Stomach smooth muscle (tissue), 2 donors: ENCODE data around the gene IGF2R.
"Not testable (repeated sequence)": the region's sequence is repeated elsewhere in the genome, so short reads cannot be mapped to it uniquely, and the experiment has no call there.

Experiments used
- H3K27ac ChIP-seq: one replicate; pipeline ENCODE4 v1.7.0; 2013; ENCODE audit warnings: mild to moderate bottlenecking, low read length, inconsistent platforms
- H3K27me3 ChIP-seq, 2 donors: one replicate each; pipeline ENCODE4 v1.7.0; 2013; ENCODE audit warnings: low read length in 2 of 2; ENCODE audit not compliant: insufficient read depth in 2 of 2, control insufficient read depth in 1 of 2
- H3K36me3 ChIP-seq, 2 donors: one replicate each; pipeline ENCODE4 v1.7.0; 2013; ENCODE audit warnings: low read length in 2 of 2; ENCODE audit not compliant: control insufficient read depth in 2 of 2, insufficient read depth in 2 of 2
- H3K4me1 ChIP-seq: one replicate; pipeline ENCODE4 v1.7.0; 2013; ENCODE audit warnings: low read length; ENCODE audit not compliant: control insufficient read depth, insufficient read depth
- H3K4me3 ChIP-seq, 2 donors: one replicate each; pipeline ENCODE4 v1.7.0; 2013; ENCODE audit warnings: low read length in 2 of 2
- H3K9ac ChIP-seq, 2 donors: one replicate each; pipeline ENCODE4 v1.7.0; 2013; ENCODE audit warnings: low read length in 2 of 2, mild to moderate bottlenecking in 1 of 2
- H3K9me3 ChIP-seq, 2 donors: one replicate each; pipeline ENCODE4 v1.7.0; 2013; ENCODE audit warnings: low read length in 2 of 2; ENCODE audit not compliant: control insufficient read depth in 2 of 2
- donor health status: healthy.
- donor health status: Pancreatic carcinoma.

IGF2R gene

GRCh38 chr6:160115421-160115820 is 146.5 kb downstream of the IGF2R start:
- H3K4me1 ChIP-seq: no peaks in the 10 kb centered on the region
- H3K9me3 ChIP-seq: no peaks in the 10 kb centered on the region
- H3K27me3 ChIP-seq: no peaks in the 10 kb centered on the region
- H3K9ac ChIP-seq: no peak overlapping the region
- H3K36me3 ChIP-seq: peaks cover 0 to 4% of the 10 kb centered on the region in 2 donors
- H3K4me3 ChIP-seq: no peak overlapping the region
- no peak overlapping the region for H3K27ac ChIP-seq

GRCh38 chr6:160116411-160116810 is 147.5 kb downstream of the IGF2R start:
- Histone ChIP-seq H3K4me3 (no peak overlapping the region), H3K4me1 (no peaks in the 10 kb centered on the region), H3K27ac (no peak overlapping the region), H3K9me3 (no peaks in the 10 kb centered on the region), H3K9ac (no peak overlapping the region), H3K36me3 (peaks cover 0 to 4% of the 10 kb centered on the region in 2 donors), H3K27me3 (no peaks in the 10 kb centered on the region)

- Histone ChIP-seq H3K9ac (no peak overlapping the region), H3K27ac (no peak overlapping the region), H3K9me3 (no peaks in the 10 kb centered on the region), H3K27me3 (no peaks in the 10 kb centered on the region), H3K36me3 (peaks cover 0 to 4% of the 10 kb centered on the region in 2 donors), H3K4me3 (no peak overlapping the region), H3K4me1 (no peaks in the 10 kb centered on the region)
Measured at GRCh38 chr6:160117137-160117536, 148.3 kb downstream of the IGF2R start.

- H3K27ac ChIP-seq: no peak overlapping the region
- no peaks in the 10 kb centered on the region for H3K4me1 ChIP-seq
- no peaks in the 10 kb centered on the region for H3K9me3 ChIP-seq
- H3K27me3 ChIP-seq: peaks cover 0 to 2% of the 10 kb centered on the region in 2 donors
- peaks cover 0 to 4% of the 10 kb centered on the region in 2 donors for H3K36me3 ChIP-seq
- no peak overlapping the region for H3K4me3 ChIP-seq
- H3K9ac ChIP-seq: no peak overlapping the region
Measured at GRCh38 chr6:160118620-160119229, 149.8 kb downstream of the IGF2R start.

GRCh38 chr6:160120087-160120486 is 151.2 kb downstream of the IGF2R start:
- Histone ChIP-seq H3K9me3 (no peaks in the 10 kb centered on the region), H3K36me3 (peaks cover 0 to 4% of the 10 kb centered on the region in 2 donors), H3K9ac (no peak overlapping the region), H3K4me1 (no peaks in the 10 kb centered on the region), H3K27me3 (peaks cover 0 to 3% of the 10 kb centered on the region in 2 donors), H3K27ac (no peak overlapping the region), H3K4me3 (no peak overlapping the region)

GRCh38 chr6:160121558-160121957 is 152.7 kb downstream of the IGF2R start, which contains the start of gene SLC22A1:
TSS of gene SLC22A1 (plus strand) at chr6:160121815. CDS start at chr6:160121936, 121 bp downstream.
- peaks cover 0 to 3% of the 10 kb centered on the region in 2 donors for H3K27me3 ChIP-seq
- no peaks in the 10 kb centered on the region for H3K4me1 ChIP-seq
- no peaks in the 10 kb centered on the region for H3K9me3 ChIP-seq
- H3K9ac ChIP-seq: no peak within 1 kb of the TSS
- peaks cover 0 to 4% of the 10 kb centered on the region in 2 donors for H3K36me3 ChIP-seq
- H3K27ac ChIP-seq: no peak within 1 kb of the TSS
- no peak within 1 kb of the TSS for H3K4me3 ChIP-seq

- Histone ChIP-seq H3K9me3 (no peaks in the 10 kb centered on the region), H3K4me3 (no peak overlapping the region), H3K27ac (no peak overlapping the region), H3K9ac (no peak overlapping the region), H3K36me3 (peaks cover 0 to 4% of the 10 kb centered on the region in 2 donors), H3K27me3 (peaks cover 0 to 3% of the 10 kb centered on the region in 2 donors), H3K4me1 (no peaks in the 10 kb centered on the region)
Measured at GRCh38 chr6:160121981-160122380, 153.1 kb downstream of the IGF2R start.

GRCh38 chr6:160122744-160123143 is 153.9 kb downstream of the IGF2R start:
- H3K27ac ChIP-seq: no peak overlapping the region
- no peaks in the 10 kb centered on the region for H3K36me3 ChIP-seq
- no peak overlapping the region for H3K9ac ChIP-seq
- H3K27me3 ChIP-seq: peaks cover 0 to 3% of the 10 kb centered on the region in 2 donors
- no peaks in the 10 kb centered on the region for H3K4me1 ChIP-seq
- no peaks in the 10 kb centered on the region for H3K9me3 ChIP-seq
- no peak overlapping the region for H3K4me3 ChIP-seq

GRCh38 chr6:160124007-160124406 is 155.1 kb downstream of the IGF2R start:
- H3K9me3 ChIP-seq: no peaks in the 10 kb centered on the region
- peaks cover 0 to 3% of the 10 kb centered on the region in 2 donors for H3K27me3 ChIP-seq
- no peaks in the 10 kb centered on the region for H3K36me3 ChIP-seq
- no peak overlapping the region for H3K9ac ChIP-seq
- no peaks in the 10 kb centered on the region for H3K4me1 ChIP-seq
- H3K4me3 ChIP-seq: no peak overlapping the region
- no peak overlapping the region for H3K27ac ChIP-seq

- Histone ChIP-seq H3K9ac (no peak overlapping the region), H3K27me3 (peaks cover 0 to 3% of the 10 kb centered on the region in 2 donors), H3K4me3 (no peak overlapping the region), H3K4me1 (no peaks in the 10 kb centered on the region), H3K27ac (no peak overlapping the region), H3K9me3 (no peaks in the 10 kb centered on the region), H3K36me3 (no peaks in the 10 kb centered on the region)
Measured at GRCh38 chr6:160124605-160125004, 155.7 kb downstream of the IGF2R start.

- H3K36me3 ChIP-seq, H3K27ac ChIP-seq, H3K9me3 ChIP-seq, H3K4me1 ChIP-seq, H3K4me3 ChIP-seq, H3K27me3 ChIP-seq, H3K9ac ChIP-seq: not testable (repeated sequence)
Measured at GRCh38 chr6:160125105-160125504, 156.2 kb downstream of the IGF2R start.
